GM12892 (cell line): ENCODE data around the gene LRRC8B.
A peak's percentile ranks its signal among the peaks of the same experiment; 100 is the strongest.

Experiments used
- DNase-seq: peaks from one replicate; pipeline ENCODE4 v3.0.0; 2011; ENCODE audit not compliant: insufficient read length
- FAIRE-seq: peaks from 2 replicates; lab custom pipeline; 2011; peaks lifted over from hg19 to GRCh38; lab: Jason Lieb, UNC
- POLR2A ChIP-seq: IDR thresholded peaks from 2 replicates; pipeline ENCODE4 v1.6.1; 2011; ENCODE audit warnings: low read depth, low read length, control low read depth
- POLR2AphosphoS5 ChIP-seq: IDR thresholded peaks from 2 replicates; pipeline ENCODE4 v1.6.1; 2011; ENCODE audit warnings: low read depth, low read length, control low read depth
- TAF1 ChIP-seq: IDR thresholded peaks from 2 replicates; pipeline ENCODE4 v1.6.1; 2011; ENCODE audit warnings: low read depth, mild to moderate bottlenecking, control low read depth, low read length, borderline replicate concordance

LRRC8B gene

DNA sequence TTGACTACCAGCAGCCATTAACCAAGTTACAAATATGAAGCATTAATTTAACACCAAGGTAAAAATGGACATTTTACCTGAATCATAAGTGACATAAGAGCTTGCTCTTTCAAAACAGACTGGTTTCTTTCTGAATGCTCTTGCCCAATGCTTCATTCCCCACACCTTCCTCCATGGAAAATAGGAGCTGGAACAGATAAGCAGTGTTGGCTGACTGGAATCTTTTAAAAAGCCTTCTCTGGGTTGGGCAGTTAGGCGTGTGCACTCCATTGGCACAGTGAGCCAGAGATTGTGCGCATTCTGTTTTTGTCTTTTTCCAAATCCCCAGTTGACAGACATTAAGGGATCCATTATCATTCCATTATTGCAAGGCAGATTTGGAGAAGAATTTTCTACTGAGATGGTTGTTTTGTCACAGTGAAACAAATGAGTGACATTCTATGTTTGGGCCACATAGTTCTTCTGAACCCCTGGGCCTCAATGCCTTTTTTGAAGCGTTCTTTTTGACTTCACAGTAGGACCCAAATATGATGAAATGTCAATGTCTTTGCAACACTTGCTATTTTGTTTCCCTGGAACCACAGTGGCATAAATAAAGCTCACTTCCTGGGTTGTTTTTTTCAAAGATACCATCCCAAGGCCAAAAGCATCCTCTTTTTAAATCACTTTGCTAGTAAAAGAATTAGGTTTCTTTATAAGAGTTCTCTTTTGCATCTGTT, 32.3 kb downstream of the LRRC8B start:
- DNase-seq: no peak
- no peak for FAIRE-seq
- TF ChIP-seq POLR2AphosphoS5: no peak
- no peak for TF ChIP-seq POLR2A
- TF ChIP-seq TAF1: no peak

GRCh38 chr1:89557445-89557825, 32.8 kb downstream of the LRRC8B start:
- no peak for FAIRE-seq
- TF ChIP-seq POLR2AphosphoS5 (no peak), POLR2A (no peak), TAF1 (no peak)
- no peak for DNase-seq

DNA sequence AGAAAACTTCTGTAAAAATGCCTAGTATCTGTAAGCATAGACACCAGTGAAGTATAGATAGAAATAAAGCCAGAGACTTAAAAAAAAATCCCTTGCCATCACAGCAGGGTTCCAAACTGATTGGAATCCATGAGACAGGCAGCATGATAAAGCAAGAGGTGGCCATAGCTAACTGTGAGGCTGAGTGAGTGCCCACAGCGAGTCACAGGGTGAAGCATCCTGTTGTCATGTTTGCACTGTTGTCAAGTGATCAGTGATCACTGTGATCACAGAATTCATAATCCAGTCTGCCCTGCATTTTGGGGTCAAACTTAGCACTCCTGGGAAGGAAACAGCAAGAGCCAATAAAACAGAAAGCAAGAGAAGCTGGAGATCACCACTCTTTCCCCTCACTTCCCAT, 33.3 kb downstream of the LRRC8B start:
- no peak for FAIRE-seq
- TF ChIP-seq POLR2AphosphoS5 (no peak), POLR2A (no peak), TAF1 (no peak)
- DNase-seq: no peak

- DNase-seq (no peak), FAIRE-seq (no peak)
- TF ChIP-seq TAF1 (no peak), POLR2AphosphoS5 (no peak), POLR2A (no peak)
Observed at GRCh38 chr1:89563957-89564604, 39.5 kb downstream of the LRRC8B start.

- FAIRE-seq (no peak), DNase-seq (no peak)
- no peak for TF ChIP-seq POLR2AphosphoS5
- no peak for TF ChIP-seq TAF1
Observed at GRCh38 chr1:89565521-89565920, 40.9 kb downstream of the LRRC8B start.

- TF ChIP-seq POLR2A: no peak
- TF ChIP-seq TAF1: no peak
- TF ChIP-seq POLR2AphosphoS5: no peak
- DNase-seq: no peak
- FAIRE-seq: no peak
Observed at GRCh38 chr1:89566761-89567174, 42.1 kb downstream of the LRRC8B start.

- TF ChIP-seq TAF1: no peak
- no peak for TF ChIP-seq POLR2AphosphoS5
- TF ChIP-seq POLR2A: no peak
- no peak for FAIRE-seq
- DNase-seq: no peak
Observed at GRCh38 chr1:89567797-89568196, 43.2 kb downstream of the LRRC8B start.

- FAIRE-seq: no peak
- no peak for DNase-seq
- no peak for TF ChIP-seq POLR2A
- TF ChIP-seq TAF1: no peak
- no peak for TF ChIP-seq POLR2AphosphoS5
Observed at GRCh38 chr1:89573410-89573809, 48.8 kb downstream of the LRRC8B start.

DNA sequence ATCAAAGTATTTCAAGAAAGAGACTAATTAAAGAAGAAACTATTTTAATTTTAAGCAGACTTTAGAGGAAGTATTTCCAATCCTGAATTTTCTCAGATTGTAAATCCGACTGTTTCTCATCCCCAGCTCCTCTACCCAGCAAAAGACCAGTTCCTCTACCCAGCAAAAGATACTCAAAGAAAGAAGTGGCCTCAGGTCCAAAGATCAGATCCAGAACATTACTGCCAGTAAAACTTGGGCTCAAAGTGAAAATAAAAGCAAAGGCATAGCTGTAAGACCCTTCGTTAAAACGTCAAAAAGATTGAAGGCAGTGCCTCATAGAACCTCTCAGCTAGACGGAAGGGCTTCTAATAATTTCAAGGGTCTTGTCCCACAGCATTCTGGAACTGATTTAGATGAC, 50.0 kb downstream of the LRRC8B start:
- TF ChIP-seq POLR2AphosphoS5: no peak
- TF ChIP-seq POLR2A: no peak
- no peak for TF ChIP-seq TAF1
- DNase-seq (no peak), FAIRE-seq (no peak)

GRCh38 chr1:89575207-89575606, 50.6 kb downstream of the LRRC8B start:
- DNase-seq: no peak
- FAIRE-seq: no peak

GRCh38 chr1:89576013-89576412, 51.4 kb downstream of the LRRC8B start:
- FAIRE-seq: no peak
- TF ChIP-seq POLR2A (no peak), POLR2AphosphoS5 (no peak), TAF1 (no peak)
- no peak for DNase-seq

More at GRCh38 chr1:89575207-89575606, 50.6 kb downstream of the LRRC8B start:
- TF ChIP-seq POLR2AphosphoS5 (no peak), POLR2A (no peak), TAF1 (no peak)

DNA sequence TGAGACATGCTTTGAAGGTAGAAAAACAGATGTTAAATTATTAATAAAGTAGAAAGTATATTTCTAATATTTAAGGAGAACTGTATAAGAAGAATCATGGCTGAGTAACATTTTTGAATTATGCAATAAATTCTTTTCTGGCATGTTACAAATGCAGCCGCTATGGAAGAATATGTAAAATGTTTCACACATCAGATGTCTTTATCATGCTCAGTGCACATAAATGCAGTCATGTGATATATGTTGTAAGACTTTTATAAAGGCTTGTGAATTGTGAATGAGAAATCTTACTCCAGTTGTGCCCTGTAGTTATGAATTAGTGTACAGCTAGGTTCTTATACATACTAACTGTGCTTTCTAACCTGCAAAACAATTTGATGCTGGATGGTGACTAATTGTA, 53.5 kb downstream of the LRRC8B start:
- FAIRE-seq (peak; percentile 14), DNase-seq (no peak)
- TF ChIP-seq POLR2A: no peak
- TF ChIP-seq POLR2AphosphoS5: no peak
- TF ChIP-seq TAF1: no peak
